Liver (tissue), 9 donors: ENCODE results near the gene HSD17B3. TPM values are rescaled to one million over a fixed set of nuclear protein-coding genes. Genes with fewer than 3 reads are reported as not detected.

Experiments used
- DNase-seq: peaks from one replicate; pipeline ENCODE4 v3.0.0-alpha.2; 2017; ENCODE audit warnings: low spot score
- H3K27ac ChIP-seq, 2 donors: one replicate each; pipeline ENCODE4 v1.7.0; 2013; ENCODE audit warnings: inconsistent platforms in 2 of 2, low read length in 2 of 2, control low read depth in 1 of 2, low read depth in 1 of 2, mild to moderate bottlenecking in 1 of 2
- H3K27me3 ChIP-seq, 4 donors: one replicate each; pipeline versions ENCODE4 v1.6.1 to v1.7.0; 2013; ENCODE audit warnings: low read length in 3 of 4, inconsistent platforms in 1 of 4, mild to moderate bottlenecking in 1 of 4, moderate library complexity in 1 of 4; ENCODE audit not compliant: control insufficient read depth in 4 of 4, insufficient read depth in 4 of 4
- H3K36me3 ChIP-seq, 4 donors: one replicate each; pipeline versions ENCODE4 v1.6.1 to v1.7.0; 2013; ENCODE audit warnings: low read length in 3 of 4, mild to moderate bottlenecking in 3 of 4, low read depth in 1 of 4, moderate library complexity in 1 of 4; ENCODE audit not compliant: control insufficient read depth in 4 of 4, insufficient read depth in 3 of 4
- H3K4me1 ChIP-seq, 4 donors: one replicate each; pipeline versions ENCODE4 v1.6.1 to v1.7.0; 2013; ENCODE audit warnings: low read length in 3 of 4, mild to moderate bottlenecking in 3 of 4, moderate library complexity in 1 of 4; ENCODE audit not compliant: control insufficient read depth in 4 of 4, insufficient read depth in 4 of 4
- H3K4me3 ChIP-seq, 3 donors: one replicate each; pipeline versions ENCODE4 v1.6.1 to v1.7.0; 2013; ENCODE audit warnings: low read length in 3 of 3, control low read depth in 1 of 3, low read depth in 1 of 3, mild to moderate bottlenecking in 1 of 3
- H3K9ac ChIP-seq, 2 donors: one replicate each; pipeline ENCODE4 v1.7.0; 2013; ENCODE audit warnings: low read length in 2 of 2, mild to moderate bottlenecking in 2 of 2, moderate library complexity in 2 of 2, control low read depth in 1 of 2, low read depth in 1 of 2
- H3K9me3 ChIP-seq, 4 donors: one replicate each; pipeline versions ENCODE4 v1.6.1 to v1.7.0; 2013; ENCODE audit warnings: low read length in 3 of 4; ENCODE audit not compliant: control insufficient read depth in 4 of 4
- ATF3 ChIP-seq: IDR thresholded peaks from 2 replicates; pipeline ENCODE4 v1.6.1; 2016; ENCODE audit warnings: antibody characterized with exemption
- FOXA1 ChIP-seq: IDR thresholded peaks from 2 replicates; pipeline ENCODE4 v1.6.1; 2016; ENCODE audit warnings: antibody characterized with exemption
- FOXA2 ChIP-seq: IDR thresholded peaks from 2 replicates; pipeline ENCODE4 v1.6.1; 2016; ENCODE audit warnings: antibody characterized with exemption
- GABPA ChIP-seq, 2 donors: IDR thresholded peaks in 1 of 2; conservative IDR thresholded peaks in 1 of 2; 2 replicates each; pipeline ENCODE4 v1.6.1; 2016; ENCODE audit warnings: antibody characterized with exemption in 2 of 2, mild to moderate bottlenecking in 1 of 2, moderate library complexity in 1 of 2
- HNF4A ChIP-seq, 2 donors: conservative IDR thresholded peaks; 2 replicates each; pipeline ENCODE4 v1.6.1; 2016; ENCODE audit warnings: antibody characterized with exemption in 2 of 2, mild to moderate bottlenecking in 2 of 2
- HNF4G ChIP-seq: IDR thresholded peaks from 2 replicates; pipeline ENCODE4 v1.6.1; 2016; ENCODE audit warnings: antibody characterized with exemption
- JUND ChIP-seq, 2 donors: IDR thresholded peaks; 2 replicates each; pipeline ENCODE4 v1.6.1; 2016; ENCODE audit warnings: antibody characterized with exemption in 2 of 2
- MAX ChIP-seq: IDR thresholded peaks from 2 replicates; pipeline ENCODE4 v1.6.1; 2016; ENCODE audit warnings: antibody characterized with exemption
- NR2F2 ChIP-seq: IDR thresholded peaks from 2 replicates; pipeline ENCODE4 v1.6.1; 2016; ENCODE audit warnings: antibody characterized with exemption
- RAD21 ChIP-seq, 2 donors: IDR thresholded peaks; 2 replicates each; pipeline ENCODE4 v1.6.1; 2016; ENCODE audit warnings: antibody characterized with exemption in 2 of 2, mild to moderate bottlenecking in 2 of 2
- RXRA ChIP-seq, 2 donors: IDR thresholded peaks; 2 replicates each; pipeline ENCODE4 v1.6.1; 2017 to 2018; ENCODE audit warnings: antibody characterized with exemption in 2 of 2, mild to moderate bottlenecking in 1 of 2
- TAF1 ChIP-seq: conservative IDR thresholded peaks from 2 replicates; pipeline ENCODE4 v1.6.1; 2016; ENCODE audit warnings: antibody characterized with exemption, mild to moderate bottlenecking
- YY1 ChIP-seq: IDR thresholded peaks from 2 replicates; pipeline ENCODE4 v1.6.1; 2016; ENCODE audit warnings: antibody characterized with exemption, mild to moderate bottlenecking
- WGBS: extraction: QIAGEN DNeasy Blood & Tissue Kit; methylation state at CpG from one replicate; pipeline ENCODE4 v1.1.7; 2013; 5-methylcytosine and 5-hydroxymethylcytosine counted together
- polyA plus RNA-seq, 2 donors: library from polyadenylated mRNA; stranded (reverse) in 1 of 2; unstranded in 1 of 2; fragments of 200-250 nt in 1 of 2; fragments of >200 nt in 1 of 2; fragmentation: Nextera tagmentation in 1 of 2; extraction: Ambion mirVana in 1 of 2; gene quantifications; one replicate each; pipeline versions ENCODE4 v1.2.1 to v1.2.3, GENCODE V29; 2013 to 2015
- total RNA-seq, 2 donors: library from RNA; depleted of rRNA; stranded (reverse); fragments of >200 nt; gene quantifications; one replicate each; pipeline ENCODE4 v1.2.3, GENCODE V29; 2014
- TF ChIP-seq, protein P1 (sequence below): IDR thresholded peaks from 2 replicates; pipeline ENCODE4 v1.6.1; 2016; ENCODE audit warnings: antibody characterized with exemption
- TF ChIP-seq, protein P2 (sequence below): fragments of 150-350 bp; IDR thresholded peaks from 2 replicates; pipeline ENCODE4 v1.5.1; 2017; ENCODE audit warnings: improper control_type of control experiment, low read depth, low read length; ENCODE audit not compliant: missing input control
- donor health status: healthy.
- donor health status: healthy.
- donor health status: healthy.
- donor health status: healthy.
- donor health status: healthy.

The HSD17B3 gene
- total and polyA plus RNA-seq, 4 donors: 0.75 to 1.6 (median 0.96) TPM

DNA sequence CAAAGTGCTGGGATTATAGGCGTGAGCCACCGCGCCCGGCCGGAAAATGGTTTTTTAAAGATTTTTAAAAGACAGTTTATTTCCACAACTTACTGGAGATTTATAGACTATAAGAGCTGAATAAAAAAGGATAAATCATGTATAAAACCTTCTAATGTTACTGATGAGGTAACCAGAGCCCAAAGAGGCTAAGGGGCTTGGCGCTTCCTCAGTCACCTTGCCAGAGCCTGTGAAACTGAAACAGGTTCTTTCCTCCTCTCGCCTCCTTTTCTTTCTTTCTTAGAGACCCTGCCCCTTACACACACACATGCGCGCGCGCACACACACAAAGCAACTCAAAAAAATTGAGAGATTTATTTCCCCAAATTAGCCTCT, 69.8 kb downstream of the HSD17B3 start (continued):
- TF ChIP-seq FOXA1 (no peak), GABPA (IDR thresholded peaks at IDR 0.05 in 1 of 2, conservative IDR thresholded peaks at IDR 0.05 in 1 of 2) (no peak), ATF3 (no peak), RXRA (IDR thresholded peaks at IDR 0.05) (no peak), YY1 (no peak), NR2F2 (no peak), HNF4G (no peak)

DNA sequence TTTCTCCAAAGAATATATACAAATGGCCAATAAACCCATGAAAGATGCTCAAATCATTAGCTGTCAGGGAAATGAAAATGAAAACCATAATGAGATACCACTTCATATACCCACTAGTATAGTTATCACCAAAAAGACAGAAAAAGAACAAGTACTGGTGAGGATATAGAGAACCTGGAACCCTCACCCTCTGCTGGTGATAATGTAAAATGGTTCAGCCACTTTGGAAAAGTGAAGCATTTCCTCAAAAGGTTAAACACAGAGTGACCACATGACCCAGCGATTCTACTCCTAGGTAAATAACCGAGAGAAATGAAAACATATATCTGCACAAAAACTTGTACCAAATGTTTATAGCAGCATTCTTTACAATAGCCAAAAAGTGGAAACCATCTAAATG, 72.0 kb downstream of the HSD17B3 start:
- no peak for DNase-seq
- WGBS: 87% methylated on average over 2 of the region's 2 CpGs
- TF ChIP-seq MAX (no peak), FOXA1 (no peak), RXRA (IDR thresholded peaks at IDR 0.05) (no peak), JUND (IDR thresholded peaks at IDR 0.05) (no peak), ATF3 (no peak), YY1 (no peak), GABPA (IDR thresholded peaks at IDR 0.05 in 1 of 2, conservative IDR thresholded peaks at IDR 0.05 in 1 of 2) (no peak), HNF4A (conservative IDR thresholded peaks at IDR 0.05) (no peak), TAF1 (no peak), HNF4G (no peak), FOXA2 (no peak)
- TF ChIP-seq, protein P1, sequence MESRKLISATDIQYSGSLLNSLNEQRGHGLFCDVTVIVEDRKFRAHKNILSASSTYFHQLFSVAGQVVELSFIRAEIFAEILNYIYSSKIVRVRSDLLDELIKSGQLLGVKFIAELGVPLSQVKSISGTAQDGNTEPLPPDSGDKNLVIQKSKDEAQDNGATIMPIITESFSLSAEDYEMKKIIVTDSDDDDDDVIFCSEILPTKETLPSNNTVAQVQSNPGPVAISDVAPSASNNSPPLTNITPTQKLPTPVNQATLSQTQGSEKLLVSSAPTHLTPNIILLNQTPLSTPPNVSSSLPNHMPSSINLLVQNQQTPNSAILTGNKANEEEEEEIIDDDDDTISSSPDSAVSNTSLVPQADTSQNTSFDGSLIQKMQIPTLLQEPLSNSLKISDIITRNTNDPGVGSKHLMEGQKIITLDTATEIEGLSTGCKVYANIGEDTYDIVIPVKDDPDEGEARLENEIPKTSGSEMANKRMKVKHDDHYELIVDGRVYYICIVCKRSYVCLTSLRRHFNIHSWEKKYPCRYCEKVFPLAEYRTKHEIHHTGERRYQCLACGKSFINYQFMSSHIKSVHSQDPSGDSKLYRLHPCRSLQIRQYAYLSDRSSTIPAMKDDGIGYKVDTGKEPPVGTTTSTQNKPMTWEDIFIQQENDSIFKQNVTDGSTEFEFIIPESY: no peak
- no peak overlapping the region for H3K9ac ChIP-seq
- peaks cover 0 to 3% (median 1%) of the 10 kb centered on the region in 4 donors for H3K4me1 ChIP-seq
- no peaks in the 10 kb centered on the region for H3K27me3 ChIP-seq
- H3K27ac ChIP-seq: no peak overlapping the region
- no peak overlapping the region for H3K4me3 ChIP-seq
- H3K36me3 ChIP-seq: no peaks in the 10 kb centered on the region
- H3K9me3 ChIP-seq: peaks cover 0 to 4% (median 0%) of the 10 kb centered on the region in 4 donors

DNA sequence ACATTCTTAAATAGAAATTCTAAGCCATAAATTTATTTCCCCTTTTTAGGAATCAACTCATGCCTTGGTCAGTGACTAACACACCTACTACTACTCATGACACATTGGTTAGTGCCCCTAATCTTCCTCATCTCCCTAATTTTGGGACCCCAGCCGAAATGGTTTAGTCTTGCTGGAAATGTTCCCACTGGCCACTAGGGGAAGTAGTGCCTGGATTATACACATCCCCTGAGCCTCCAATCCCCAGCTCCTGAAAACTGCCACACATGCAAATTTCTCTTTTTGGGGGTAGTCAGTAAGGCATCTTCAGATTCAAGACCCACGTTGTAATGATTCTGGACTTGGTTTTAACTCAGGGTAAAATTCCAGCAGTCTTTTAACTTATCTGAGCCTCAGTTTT, 79.8 kb downstream of the HSD17B3 start:
- no peak for DNase-seq
- H3K4me1 ChIP-seq: peaks cover 3 to 16% (median 11%) of the 10 kb centered on the region in 4 donors
- H3K9me3 ChIP-seq: peaks cover 0 to 5% (median 2%) of the 10 kb centered on the region in 4 donors
- H3K27ac ChIP-seq: no peak overlapping the region
- H3K9ac ChIP-seq: no peak overlapping the region
- H3K27me3 ChIP-seq: no peaks in the 10 kb centered on the region
- 36% methylated on average over 2 of the region's 2 CpGs for WGBS
- no peaks in the 10 kb centered on the region for H3K36me3 ChIP-seq
- TF ChIP-seq RAD21 (IDR thresholded peaks at IDR 0.05): peak in 1 of 2 donors; percentile 30
- no peak for TF ChIP-seq FOXA1
- TF ChIP-seq, protein P2, sequence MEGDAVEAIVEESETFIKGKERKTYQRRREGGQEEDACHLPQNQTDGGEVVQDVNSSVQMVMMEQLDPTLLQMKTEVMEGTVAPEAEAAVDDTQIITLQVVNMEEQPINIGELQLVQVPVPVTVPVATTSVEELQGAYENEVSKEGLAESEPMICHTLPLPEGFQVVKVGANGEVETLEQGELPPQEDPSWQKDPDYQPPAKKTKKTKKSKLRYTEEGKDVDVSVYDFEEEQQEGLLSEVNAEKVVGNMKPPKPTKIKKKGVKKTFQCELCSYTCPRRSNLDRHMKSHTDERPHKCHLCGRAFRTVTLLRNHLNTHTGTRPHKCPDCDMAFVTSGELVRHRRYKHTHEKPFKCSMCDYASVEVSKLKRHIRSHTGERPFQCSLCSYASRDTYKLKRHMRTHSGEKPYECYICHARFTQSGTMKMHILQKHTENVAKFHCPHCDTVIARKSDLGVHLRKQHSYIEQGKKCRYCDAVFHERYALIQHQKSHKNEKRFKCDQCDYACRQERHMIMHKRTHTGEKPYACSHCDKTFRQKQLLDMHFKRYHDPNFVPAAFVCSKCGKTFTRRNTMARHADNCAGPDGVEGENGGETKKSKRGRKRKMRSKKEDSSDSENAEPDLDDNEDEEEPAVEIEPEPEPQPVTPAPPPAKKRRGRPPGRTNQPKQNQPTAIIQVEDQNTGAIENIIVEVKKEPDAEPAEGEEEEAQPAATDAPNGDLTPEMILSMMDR: peak; percentile 15
- no peak overlapping the region for H3K4me3 ChIP-seq
